Type B pancreatic cell (in vitro differentiated cells): ENCODE results near the gene SUPT4H1. TPM values are rescaled to one million over a fixed set of nuclear protein-coding genes. Genes with fewer than 3 reads are reported as not detected.

Experiments used
- DNase-seq: peaks from one replicate; pipeline ENCODE4 v3.0.0; 2021; ENCODE audit warnings: mixed read lengths; ENCODE audit not compliant: unreplicated experiment; ENCODE audit errors: extremely low spot score
- H3K27ac Mint-ChIP-seq: 2 replicates; pipeline ENCODE4 v1.8.0; 2021; ENCODE audit warnings: mild to moderate bottlenecking, mixed read lengths
- H3K27me3 Mint-ChIP-seq: 2 replicates; pipeline ENCODE4 v1.8.0; 2021; ENCODE audit warnings: mixed read lengths
- H3K36me3 Mint-ChIP-seq: 2 replicates; pipeline ENCODE4 v1.8.0; 2021; ENCODE audit warnings: mixed read lengths
- H3K4me1 Mint-ChIP-seq: one replicate; pipeline ENCODE4 v1.8.0; 2021; ENCODE audit warnings: mixed read lengths; ENCODE audit not compliant: unreplicated experiment
- H3K4me3 Mint-ChIP-seq: 2 replicates; pipeline ENCODE4 v1.8.0; 2021; ENCODE audit warnings: mild to moderate bottlenecking, mixed read lengths
- H3K9me3 Mint-ChIP-seq: 2 replicates; pipeline ENCODE4 v1.8.0; 2021; ENCODE audit warnings: mixed read lengths
- total RNA-seq: library from RNA; stranded (reverse); gene quantifications from 2 replicates; pipeline ENCODE4 v1.2.1, GENCODE V29; 2021; ENCODE audit warnings: low replicate concordance
- TF ChIP-seq, protein P1 (sequence below): fragments of 200-600 bp; sonication (generic); conservative IDR thresholded peaks from 2 replicates; pipeline ENCODE4 v1.5.0; 2021; ENCODE audit warnings: antibody characterized with exemption, mild to moderate bottlenecking

The SUPT4H1 gene
- total RNA-seq, 1 donor from 2014 or later: 82.9 TPM

DNA sequence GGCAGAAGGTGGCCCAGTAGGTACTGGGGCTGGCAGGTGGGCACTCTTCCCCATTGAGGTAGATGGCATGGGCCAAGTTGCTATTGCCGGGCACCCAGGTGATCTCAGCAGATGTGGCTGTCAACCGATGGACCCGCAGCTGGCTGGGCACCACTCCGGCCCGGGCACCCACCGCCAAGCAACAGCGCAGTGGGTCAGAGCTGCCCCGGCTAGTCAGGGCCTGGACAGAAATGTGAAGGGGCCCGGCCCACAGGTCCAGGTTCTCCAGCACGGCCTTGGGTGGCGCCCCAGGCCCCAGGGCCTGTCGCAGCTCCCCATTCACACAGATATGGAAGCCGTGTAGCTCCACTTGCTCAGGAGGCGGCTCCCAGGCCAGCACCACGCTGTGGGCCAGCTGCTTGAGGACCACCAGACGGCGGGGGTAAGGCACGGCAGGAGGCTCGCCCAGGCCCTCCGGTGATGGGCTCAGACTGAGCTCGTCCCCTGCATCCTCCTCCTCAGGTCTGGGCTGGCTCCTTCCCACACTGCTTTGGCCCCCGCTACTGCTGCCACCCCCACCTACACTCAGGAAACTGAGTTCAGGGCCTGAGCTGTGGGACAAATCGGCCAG, 39.9 kb downstream of the SUPT4H1 start:
- DNase-seq: no peak
- Mint-ChIP-seq H3K36me3 (no peaks in the 10 kb centered on the region), H3K27me3 (peaks cover 3% of the 10 kb centered on the region), H3K9me3 (no peaks in the 10 kb centered on the region), H3K27ac (no peak overlapping the region), H3K4me1 (no peaks in the 10 kb centered on the region), H3K4me3 (no peak overlapping the region)
- TF ChIP-seq, protein P1, sequence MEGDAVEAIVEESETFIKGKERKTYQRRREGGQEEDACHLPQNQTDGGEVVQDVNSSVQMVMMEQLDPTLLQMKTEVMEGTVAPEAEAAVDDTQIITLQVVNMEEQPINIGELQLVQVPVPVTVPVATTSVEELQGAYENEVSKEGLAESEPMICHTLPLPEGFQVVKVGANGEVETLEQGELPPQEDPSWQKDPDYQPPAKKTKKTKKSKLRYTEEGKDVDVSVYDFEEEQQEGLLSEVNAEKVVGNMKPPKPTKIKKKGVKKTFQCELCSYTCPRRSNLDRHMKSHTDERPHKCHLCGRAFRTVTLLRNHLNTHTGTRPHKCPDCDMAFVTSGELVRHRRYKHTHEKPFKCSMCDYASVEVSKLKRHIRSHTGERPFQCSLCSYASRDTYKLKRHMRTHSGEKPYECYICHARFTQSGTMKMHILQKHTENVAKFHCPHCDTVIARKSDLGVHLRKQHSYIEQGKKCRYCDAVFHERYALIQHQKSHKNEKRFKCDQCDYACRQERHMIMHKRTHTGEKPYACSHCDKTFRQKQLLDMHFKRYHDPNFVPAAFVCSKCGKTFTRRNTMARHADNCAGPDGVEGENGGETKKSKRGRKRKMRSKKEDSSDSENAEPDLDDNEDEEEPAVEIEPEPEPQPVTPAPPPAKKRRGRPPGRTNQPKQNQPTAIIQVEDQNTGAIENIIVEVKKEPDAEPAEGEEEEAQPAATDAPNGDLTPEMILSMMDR: no peak

DNA sequence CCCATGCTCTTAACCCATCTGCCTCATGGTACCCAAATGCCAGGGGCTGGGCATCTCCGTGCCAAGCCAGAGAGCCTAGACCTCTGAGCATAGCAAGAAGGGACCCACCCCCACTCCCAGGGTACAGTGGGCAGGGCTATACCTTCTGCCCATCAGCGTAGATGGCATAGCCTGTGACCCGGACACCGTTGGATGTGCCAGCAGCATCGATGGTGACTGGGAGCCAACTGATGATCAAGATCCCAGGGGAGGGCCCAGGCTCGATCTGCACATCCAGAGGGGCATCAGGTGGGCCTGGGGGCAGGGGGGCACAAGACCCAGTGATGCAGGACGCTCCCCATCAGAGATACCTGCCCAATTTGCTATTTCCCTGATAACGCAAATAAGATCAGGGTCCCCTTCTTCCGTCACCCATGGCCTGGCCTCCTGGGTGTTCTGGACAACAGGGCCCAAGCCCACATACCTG, 40.5 kb downstream of the SUPT4H1 start:
- Mint-ChIP-seq H3K9me3 (no peaks in the 10 kb centered on the region), H3K4me3 (no peak overlapping the region), H3K27ac (no peak overlapping the region), H3K4me1 (no peaks in the 10 kb centered on the region), H3K27me3 (peaks cover 3% of the 10 kb centered on the region), H3K36me3 (no peaks in the 10 kb centered on the region)
- DNase-seq: no peak
- TF ChIP-seq, protein P1: no peak

DNA sequence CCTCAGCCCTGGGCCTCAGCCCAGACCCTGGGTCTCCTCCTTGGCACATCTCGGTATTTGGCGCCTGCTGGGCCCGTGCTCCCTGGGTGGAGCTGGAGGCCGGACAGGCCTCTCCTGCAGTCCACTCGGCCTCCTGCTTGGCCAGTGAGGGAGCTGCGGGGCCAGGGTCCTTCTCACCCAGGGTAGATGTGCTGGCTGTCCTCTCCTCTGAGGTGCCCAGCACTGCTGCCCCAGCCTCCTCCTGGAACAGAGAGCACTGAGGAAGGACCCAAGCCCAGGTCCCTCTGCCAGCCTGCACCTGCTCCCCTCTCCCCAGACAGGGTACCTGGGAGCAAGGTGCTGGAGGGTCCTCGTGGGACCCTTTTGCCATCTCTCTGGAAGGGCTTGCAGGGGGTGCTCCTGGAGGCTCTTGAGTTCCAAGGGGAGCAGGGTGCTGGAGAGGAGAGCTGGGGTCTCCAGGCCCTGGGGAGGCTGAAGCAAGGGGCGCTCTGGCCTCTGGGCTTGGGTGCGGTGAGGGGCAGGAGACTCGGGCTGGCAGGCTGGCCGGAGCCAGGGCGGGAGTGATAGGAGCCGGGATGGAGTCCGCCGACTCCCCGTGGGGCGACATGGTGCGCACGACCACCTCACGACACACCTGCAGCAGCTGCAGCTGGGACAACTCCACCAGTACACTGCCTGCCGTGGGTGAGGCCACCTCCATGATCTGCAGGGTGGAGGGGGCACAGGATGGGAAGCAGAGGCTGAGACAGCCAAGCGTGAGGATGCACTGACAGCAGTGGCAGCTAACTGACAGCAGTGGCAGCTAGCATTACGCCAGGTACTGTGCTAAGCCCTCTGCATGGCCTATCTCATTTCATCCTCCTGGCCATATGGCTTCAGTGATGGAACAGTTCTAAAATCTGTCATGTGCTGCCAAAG, 41.2 kb downstream of the SUPT4H1 start:
- peaks cover 3% of the 10 kb centered on the region for H3K27me3 Mint-ChIP-seq
- DNase-seq: peak; percentile 65
- TF ChIP-seq, protein P1: no peak
- H3K36me3 Mint-ChIP-seq: no peaks in the 10 kb centered on the region
- no peak overlapping the region for H3K27ac Mint-ChIP-seq
- no peaks in the 10 kb centered on the region for H3K4me1 Mint-ChIP-seq
- H3K4me3 Mint-ChIP-seq: no peak overlapping the region
- H3K9me3 Mint-ChIP-seq: no peaks in the 10 kb centered on the region

DNA sequence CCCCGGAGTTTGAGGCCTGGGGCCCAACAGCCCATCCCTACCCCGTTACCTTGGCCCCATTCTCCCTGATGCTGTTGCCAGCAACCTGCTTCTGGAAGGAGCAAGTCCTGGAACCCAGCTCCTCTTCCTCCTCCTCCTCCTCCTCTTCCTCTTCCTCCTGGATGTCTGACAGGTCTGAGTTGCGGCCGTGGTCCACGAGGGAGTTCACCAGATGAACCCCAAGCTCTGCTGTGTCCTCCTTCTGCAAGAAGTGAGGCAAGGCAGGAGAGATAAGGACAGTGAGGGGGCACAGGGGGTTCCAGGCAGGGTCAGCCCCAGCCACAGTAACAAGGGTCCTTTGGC, 42.1 kb downstream of the SUPT4H1 start:
- Mint-ChIP-seq H3K27me3 (peaks cover 3% of the 10 kb centered on the region), H3K4me1 (no peaks in the 10 kb centered on the region), H3K36me3 (no peaks in the 10 kb centered on the region), H3K27ac (no peak overlapping the region), H3K4me3 (no peak overlapping the region), H3K9me3 (no peaks in the 10 kb centered on the region)
- TF ChIP-seq, protein P1: no peak
- no peak for DNase-seq

DNA sequence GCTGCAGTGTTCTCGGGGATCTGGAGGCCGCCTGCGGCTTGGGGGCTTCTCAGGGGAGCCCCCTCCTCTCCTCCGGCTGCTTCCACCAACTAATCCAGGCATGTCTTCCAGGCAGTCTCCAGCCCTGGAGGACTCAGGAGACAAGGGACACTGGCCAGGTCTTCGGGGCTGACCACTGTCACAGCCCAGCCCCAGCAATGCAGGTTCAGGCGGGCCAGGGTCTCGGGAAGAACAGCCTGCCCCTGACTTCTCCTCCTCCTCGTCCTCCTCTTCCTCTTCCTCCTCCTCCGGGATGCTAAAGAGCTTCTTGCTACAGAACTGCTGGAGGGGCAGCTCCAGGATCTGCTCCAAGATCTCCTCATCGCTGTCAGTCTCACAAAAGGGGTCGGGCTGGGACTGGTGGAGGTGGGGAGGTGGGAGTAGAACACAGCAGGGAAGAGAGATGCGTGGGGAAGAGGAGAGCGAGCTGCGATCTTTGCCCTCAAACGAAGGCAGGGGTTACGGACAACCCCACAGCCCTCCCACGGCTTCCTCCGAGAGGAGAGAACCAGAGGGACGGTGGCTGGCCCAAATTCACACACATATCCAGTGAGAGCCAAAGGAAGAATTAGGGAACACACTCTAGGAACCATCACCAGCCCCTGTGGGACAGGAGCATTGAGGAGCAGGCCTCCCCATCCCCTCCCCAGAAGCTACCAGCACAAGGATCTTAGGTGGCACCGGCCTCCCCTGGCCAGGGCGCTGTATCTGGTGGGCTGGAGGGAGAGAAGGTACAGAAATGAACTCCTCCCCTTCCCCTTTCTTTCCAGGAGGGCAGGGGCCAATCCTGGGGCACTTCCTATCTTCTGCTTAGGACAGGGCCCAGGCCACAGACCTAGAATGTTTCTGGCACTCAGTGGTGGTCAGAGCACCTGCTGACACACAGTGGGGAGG, 42.8 kb downstream of the SUPT4H1 start:
- Mint-ChIP-seq H3K4me1 (peaks cover 2% of the 10 kb centered on the region), H3K36me3 (no peaks in the 10 kb centered on the region), H3K4me3 (no peak overlapping the region), H3K27ac (no peak overlapping the region), H3K27me3 (peaks cover 4% of the 10 kb centered on the region), H3K9me3 (no peaks in the 10 kb centered on the region)
- DNase-seq: no peak
- TF ChIP-seq, protein P1: no peak
